BLaER1 treated with 17β-estradiol and CSF1 and Interleukin-3, amounts not matched to agents 10 nM and 100 nM (cell line): ENCODE measurements around the gene MUC4.
A peak's percentile ranks its signal among the peaks of the same experiment; 100 is the strongest.

Experiments
- H3K27ac ChIP-seq, 11 experiments: shearing (Covaris generic); formaldehyde crosslinking; 2 replicates each; pipeline ENCODE4 v1.8.1; 2022
- H3K27me3 ChIP-seq, 11 experiments: shearing (Covaris generic); formaldehyde crosslinking; 2 replicates each; pipeline ENCODE4 v1.8.1; 2022
- H3K36me3 ChIP-seq, 11 experiments: shearing (Covaris generic); formaldehyde crosslinking; 2 replicates each; pipeline ENCODE4 v1.8.1; 2022
- H3K4me1 ChIP-seq, 10 experiments: shearing (Covaris generic); formaldehyde crosslinking; 2 replicates each; pipeline ENCODE4 v1.8.1; 2022
- H3K4me2 ChIP-seq, 11 experiments: shearing (Covaris generic); formaldehyde crosslinking; 2 replicates each; pipeline ENCODE4 v1.8.1; 2022
- H3K4me3 ChIP-seq, 10 experiments: shearing (Covaris generic); formaldehyde crosslinking; 2 replicates each; pipeline ENCODE4 v1.8.1; 2022
- H3K9ac ChIP-seq, 11 experiments: shearing (Covaris generic); formaldehyde crosslinking; 2 replicates each; pipeline ENCODE4 v1.8.1; 2022
- H3K9me3 ChIP-seq, 11 experiments: shearing (Covaris generic); formaldehyde crosslinking; replicated peaks in 1 of 11; 2 replicates each; pipeline ENCODE4 v1.8.1; 2022
- H4K20me1 ChIP-seq, 11 experiments: shearing (Covaris generic); formaldehyde crosslinking; 2 replicates each; pipeline ENCODE4 v1.8.1; 2022
- Cebpa-rat ChIP-seq, 11 experiments: shearing (Covaris generic); IDR thresholded peaks; 2 replicates each; pipeline ENCODE4 v1.8.1; 2022

The MUC4 gene

GRCh38 chr3:195757827-195758226, 53.9 kb downstream of the MUC4 start:
- Histone ChIP-seq H3K4me1 (peaks cover 17 to 55% (median 48%) of the 10 kb centered on the region in 10 experiments; a peak in 19 of 20 replicates), H3K9ac (0 out of 22 replicates have a peak overlapping the region, but pooled peaks of 1 of the 11 experiments have one; percentile 6), H3K27me3 (peaks cover 0 to 30% (median 15%) of the 10 kb centered on the region in 11 experiments; a peak in 14 of 22 replicates), H3K4me3 (no peak overlapping the region), H3K27ac (no peak overlapping the region), H4K20me1 (peaks cover 0 to 17% (median 0%) of the 10 kb centered on the region in 11 experiments; a peak in 3 of 22 replicates), H3K36me3 (no peaks in the 10 kb centered on the region), H3K4me2 (peak overlapping the region in 8 of 11 experiments; percentile 23 to 60 (median 40); a peak in 14 of 22 replicates), H3K9me3 (no peaks in the 10 kb centered on the region)
- no peak for TF ChIP-seq Cebpa-rat (IDR thresholded peaks at IDR 0.05)

GRCh38 chr3:195757438-195757770, 54.3 kb downstream of the MUC4 start:
- Histone ChIP-seq H3K4me2 (peak overlapping the region in 8 of 11 experiments; percentile 23 to 60 (median 40); a peak in 15 of 22 replicates), H3K9ac (0 out of 22 replicates have a peak overlapping the region, but pooled peaks of 1 of the 11 experiments have one; percentile 6), H3K4me3 (no peak overlapping the region), H3K27ac (no peak overlapping the region), H3K9me3 (no peaks in the 10 kb centered on the region), H3K36me3 (no peaks in the 10 kb centered on the region), H3K4me1 (peaks cover 20 to 55% (median 48%) of the 10 kb centered on the region in 10 experiments; a peak in 19 of 20 replicates), H4K20me1 (peaks cover 0 to 17% (median 0%) of the 10 kb centered on the region in 11 experiments; a peak in 3 of 22 replicates), H3K27me3 (peaks cover 0 to 26% (median 14%) of the 10 kb centered on the region in 11 experiments; a peak in 14 of 22 replicates)
- no peak for TF ChIP-seq Cebpa-rat (IDR thresholded peaks at IDR 0.05)

GRCh38 chr3:195755791-195756676, 55.7 kb downstream of the MUC4 start:
- Histone ChIP-seq H3K36me3 (no peaks in the 10 kb centered on the region), H3K27ac (no peak overlapping the region), H3K27me3 (peaks cover 0 to 12% (median under 1%) of the 10 kb centered on the region in 11 experiments; a peak in 9 of 22 replicates), H3K4me2 (0 out of 22 replicates have a peak overlapping the region, but pooled peaks of 1 of the 11 experiments have one; percentile 8), H3K4me1 (peaks cover 10 to 42% (median 34%) of the 10 kb centered on the region in 10 experiments; a peak in 18 of 20 replicates), H4K20me1 (peaks cover 0 to 3% (median 0%) of the 10 kb centered on the region in 11 experiments; a peak in 3 of 22 replicates), H3K9me3 (no peaks in the 10 kb centered on the region), H3K9ac (no peak overlapping the region), H3K4me3 (no peak overlapping the region)
- TF ChIP-seq Cebpa-rat (IDR thresholded peaks at IDR 0.05) = no peak

GRCh38 chr3:195755391-195755790, 56.3 kb downstream of the MUC4 start:
- H3K9ac ChIP-seq = no peak overlapping the region
- peaks cover 0 to 6% (median 0%) of the 10 kb centered on the region in 11 experiments; a peak in 2 of 22 replicates for H3K27me3 ChIP-seq
- no peak overlapping the region for H3K4me2 ChIP-seq
- no peak overlapping the region for H3K4me3 ChIP-seq
- no peaks in the 10 kb centered on the region for H3K36me3 ChIP-seq
- H4K20me1 ChIP-seq = no peaks in the 10 kb centered on the region; a peak in 1 of 22 replicates
- peaks cover 10 to 36% (median 29%) of the 10 kb centered on the region in 10 experiments; a peak in 17 of 20 replicates for H3K4me1 ChIP-seq
- H3K27ac ChIP-seq = no peak overlapping the region
- no peak for TF ChIP-seq Cebpa-rat (IDR thresholded peaks at IDR 0.05)
- no peaks in the 10 kb centered on the region for H3K9me3 ChIP-seq

GRCh38 chr3:195754906-195755305, 56.8 kb downstream of the MUC4 start:
- H3K27ac ChIP-seq = no peak overlapping the region
- no peaks in the 10 kb centered on the region for H3K36me3 ChIP-seq
- peaks cover 10 to 36% (median 29%) of the 10 kb centered on the region in 10 experiments; a peak in 17 of 20 replicates for H3K4me1 ChIP-seq
- no peak overlapping the region for H3K9ac ChIP-seq
- H3K9me3 ChIP-seq = no peaks in the 10 kb centered on the region
- no peak for TF ChIP-seq Cebpa-rat (IDR thresholded peaks at IDR 0.05)
- no peak overlapping the region for H3K4me2 ChIP-seq
- no peak overlapping the region for H3K4me3 ChIP-seq
- H3K27me3 ChIP-seq = peaks cover 0 to 6% (median 0%) of the 10 kb centered on the region in 11 experiments; a peak in 1 of 22 replicates
- no peaks in the 10 kb centered on the region; a peak in 1 of 22 replicates for H4K20me1 ChIP-seq

- H3K9ac ChIP-seq = no peak overlapping the region
- TF ChIP-seq Cebpa-rat (IDR thresholded peaks at IDR 0.05) = no peak
- H3K27ac ChIP-seq = no peak overlapping the region
- H3K9me3 ChIP-seq = no peaks in the 10 kb centered on the region
- H3K4me3 ChIP-seq = no peak overlapping the region
- H3K36me3 ChIP-seq = no peaks in the 10 kb centered on the region
- H3K27me3 ChIP-seq = peaks cover 0 to 6% (median 0%) of the 10 kb centered on the region in 11 experiments; a peak in 1 of 22 replicates
- H3K4me2 ChIP-seq = peak overlapping the region in 8 of 11 experiments; percentile 16 to 67 (median 46); a peak in 13 of 22 replicates
- H3K4me1 ChIP-seq = peaks cover 10 to 36% (median 29%) of the 10 kb centered on the region in 10 experiments; a peak in 17 of 20 replicates
- H4K20me1 ChIP-seq = no peaks in the 10 kb centered on the region; a peak in 1 of 22 replicates
These were observed 57.6 kb downstream of the MUC4 start for GRCh38 chr3:195754141-195754540.

GRCh38 chr3:195753581-195753980, 58.1 kb downstream of the MUC4 start:
- Histone ChIP-seq H3K27me3 (peaks cover 0 to 6% (median 0%) of the 10 kb centered on the region in 11 experiments; a peak in 1 of 22 replicates), H3K4me2 (peak overlapping the region in 8 of 11 experiments; percentile 16 to 67 (median 46); a peak in 14 of 22 replicates), H4K20me1 (peaks cover 0 to 4% (median 0%) of the 10 kb centered on the region in 11 experiments; a peak in 3 of 22 replicates), H3K4me1 (peaks cover 10 to 40% (median 35%) of the 10 kb centered on the region in 10 experiments; a peak in 17 of 20 replicates), H3K36me3 (no peaks in the 10 kb centered on the region), H3K4me3 (no peak overlapping the region), H3K9ac (no peak overlapping the region), H3K27ac (no peak overlapping the region), H3K9me3 (no peaks in the 10 kb centered on the region)
- TF ChIP-seq Cebpa-rat (IDR thresholded peaks at IDR 0.05) = no peak

GRCh38 chr3:195752546-195753331, 59.0 kb downstream of the MUC4 start:
- no peaks in the 10 kb centered on the region for H3K9me3 ChIP-seq
- H3K4me3 ChIP-seq = no peak overlapping the region
- TF ChIP-seq Cebpa-rat (IDR thresholded peaks at IDR 0.05) = no peak
- H3K4me2 ChIP-seq = peak overlapping the region in 9 of 11 experiments; percentile 12 to 67 (median 44); a peak in 14 of 22 replicates
- H3K4me1 ChIP-seq = peaks cover 13 to 42% (median 37%) of the 10 kb centered on the region in 10 experiments; a peak in 18 of 20 replicates
- 0 out of 22 replicates have a peak, but pooled peaks cover 0 to under 1% (median 0%) of the 10 kb centered on the region in 11 experiments for H3K27me3 ChIP-seq
- no peak overlapping the region for H3K9ac ChIP-seq
- no peak overlapping the region for H3K27ac ChIP-seq
- H4K20me1 ChIP-seq = peaks cover 0 to 9% (median 0%) of the 10 kb centered on the region in 11 experiments; a peak in 3 of 22 replicates
- H3K36me3 ChIP-seq = no peaks in the 10 kb centered on the region
